H9 (cell line): ENCODE results near the gene CHN1. TPM values are rescaled to one million over a fixed set of nuclear protein-coding genes. Genes with fewer than 3 reads are reported as not detected.

Experiments used
- DNase-seq: peaks from one replicate; pipeline ENCODE4 v3.0.0-alpha.2; 2017
- H2AFZ ChIP-seq: one replicate; pipeline ENCODE4 v1.6.1; 2013; ENCODE audit warnings: mild to moderate bottlenecking, low read length, control low read depth, moderate library complexity
- H2AK5ac ChIP-seq: 2 replicates; pipeline ENCODE4 v1.6.1; 2013; ENCODE audit warnings: low read length, control low read depth, mixed read lengths; ENCODE audit not compliant: insufficient read length
- H2BK120ac ChIP-seq: one replicate; pipeline ENCODE4 v1.6.1; 2013; ENCODE audit warnings: low read depth, mild to moderate bottlenecking, low read length, control low read depth, inconsistent platforms; ENCODE audit not compliant: poor library complexity, severe bottlenecking
- H2BK12ac ChIP-seq: 2 replicates; pipeline ENCODE4 v1.6.1; 2013; ENCODE audit warnings: low read length, control low read depth, mixed read lengths, low read depth; ENCODE audit not compliant: insufficient read length
- H2BK15ac ChIP-seq: 2 replicates; pipeline ENCODE4 v1.6.1; 2013; ENCODE audit warnings: low read depth, low read length, control low read depth
- H2BK20ac ChIP-seq: one replicate; pipeline ENCODE4 v1.6.1; 2013; ENCODE audit warnings: low read depth, mild to moderate bottlenecking, low read length, control low read depth, inconsistent platforms; ENCODE audit not compliant: poor library complexity, severe bottlenecking
- H2BK5ac ChIP-seq: 2 replicates; pipeline ENCODE4 v1.6.1; 2013; ENCODE audit warnings: low read length, control low read depth, mixed read lengths; ENCODE audit not compliant: insufficient read length
- H3K14ac ChIP-seq: 2 replicates; pipeline ENCODE4 v1.6.1; 2013; ENCODE audit warnings: low read length, control low read depth; ENCODE audit not compliant: insufficient read depth
- H3K18ac ChIP-seq: 2 replicates; pipeline ENCODE4 v1.6.1; 2013; ENCODE audit warnings: low read depth, mild to moderate bottlenecking, mixed read lengths, low read length, control low read depth; ENCODE audit not compliant: insufficient read length
- H3K23ac ChIP-seq: 2 replicates; pipeline ENCODE4 v1.6.1; 2013; ENCODE audit warnings: low read length, control low read depth, mixed read lengths, low read depth; ENCODE audit not compliant: insufficient read length
- H3K23me2 ChIP-seq: 2 replicates; pipeline ENCODE4 v1.6.1; 2013; ENCODE audit warnings: low read depth, mild to moderate bottlenecking, mixed read lengths, low read length, control low read depth; ENCODE audit not compliant: insufficient read length, poor library complexity, severe bottlenecking
- H3K27ac ChIP-seq: 2 replicates; pipeline ENCODE4 v1.5.1; 2013; ENCODE audit warnings: low read length, control low read depth, mixed read lengths, low read depth; ENCODE audit not compliant: insufficient read length
- H3K27me3 ChIP-seq: 2 replicates; pipeline ENCODE4 v1.6.1; 2013; ENCODE audit warnings: low read length, control low read depth, inconsistent platforms; ENCODE audit not compliant: insufficient read depth
- H3K4ac ChIP-seq: 2 replicates; pipeline ENCODE4 v1.6.1; 2013; ENCODE audit warnings: low read depth, mild to moderate bottlenecking, control low read depth, inconsistent platforms, low read length, moderate library complexity
- H3K4me1 ChIP-seq: 2 replicates; pipeline ENCODE4 v1.6.1; 2013; ENCODE audit warnings: low read length, control low read depth, inconsistent platforms; ENCODE audit not compliant: insufficient read depth
- H3K4me2 ChIP-seq: 2 replicates; pipeline ENCODE4 v1.6.1; 2013; ENCODE audit warnings: low read length, control low read depth, mixed read lengths; ENCODE audit not compliant: insufficient read length, insufficient read depth
- H3K56ac ChIP-seq: 2 replicates; pipeline ENCODE4 v1.6.1; 2013; ENCODE audit warnings: low read depth, mild to moderate bottlenecking, mixed read lengths, low read length, control low read depth; ENCODE audit not compliant: insufficient read length
- H3K79me1 ChIP-seq: 2 replicates; pipeline ENCODE4 v1.6.1; 2013; ENCODE audit warnings: low read depth, mild to moderate bottlenecking, moderate library complexity, low read length, control low read depth, inconsistent platforms; ENCODE audit not compliant: insufficient read depth, poor library complexity, severe bottlenecking
- H3K79me2 ChIP-seq: 2 replicates; pipeline ENCODE4 v1.6.1; 2013; ENCODE audit warnings: low read length, control low read depth, inconsistent platforms; ENCODE audit not compliant: insufficient read depth
- H3K9ac ChIP-seq: 2 replicates; pipeline ENCODE4 v1.6.1; 2013; ENCODE audit warnings: low read length, control low read depth, mixed read lengths; ENCODE audit not compliant: insufficient read length; ENCODE audit errors: extremely low read depth
- H3K9me3 ChIP-seq: one replicate; pipeline ENCODE4 v1.6.1; 2013; ENCODE audit warnings: low read depth, low read length, inconsistent platforms; ENCODE audit not compliant: control insufficient read depth
- H3T11ph ChIP-seq: one replicate; pipeline ENCODE4 v1.6.1; 2013; ENCODE audit warnings: mild to moderate bottlenecking, low read length, control low read depth, inconsistent platforms
- H4K20me1 ChIP-seq: one replicate; pipeline ENCODE4 v1.6.1; 2013; ENCODE audit not compliant: control insufficient read depth, insufficient read length, insufficient read depth
- H4K5ac ChIP-seq: 2 replicates; pipeline ENCODE4 v1.6.1; 2013; ENCODE audit warnings: low read depth, mild to moderate bottlenecking, mixed read lengths, low read length, control low read depth; ENCODE audit not compliant: insufficient read length
- H4K8ac ChIP-seq: replicated peaks from 2 replicates; pipeline ENCODE4 v1.6.1; 2013; ENCODE audit warnings: low read length, control low read depth, mixed read lengths, low read depth; ENCODE audit not compliant: insufficient read length
- H4K91ac ChIP-seq: 2 replicates; pipeline ENCODE4 v1.6.1; 2013; ENCODE audit warnings: low read depth, mild to moderate bottlenecking, moderate library complexity, mixed read lengths, low read length, control low read depth; ENCODE audit not compliant: insufficient read length
- H3K27ac Mint-ChIP-seq, 3 experiments: 2 replicates in 2 of 3; 3 replicates in 1 of 3; pipeline ENCODE4 v1.8.0; 2020 to 2021; ENCODE audit warnings: mixed read lengths in 3 of 3, mild to moderate bottlenecking in 1 of 3, moderate library complexity in 1 of 3
- H3K27me3 Mint-ChIP-seq: 2 replicates; pipeline ENCODE4 v1.8.0; 2021; ENCODE audit warnings: low read depth, mild to moderate bottlenecking, moderate library complexity, mixed read lengths
- H3K36me3 Mint-ChIP-seq, 3 experiments: 2 replicates in 2 of 3; 3 replicates in 1 of 3; pipeline ENCODE4 v1.8.0; 2020 to 2021; ENCODE audit warnings: low read depth in 3 of 3, mixed read lengths in 3 of 3; ENCODE audit not compliant: insufficient read depth in 1 of 3
- H3K4me1 Mint-ChIP-seq, 2 experiments: 2 replicates each; pipeline ENCODE4 v1.8.0; 2020; ENCODE audit warnings: mixed read lengths in 2 of 2
- H3K4me3 Mint-ChIP-seq, 2 experiments: 2 replicates in 1 of 2; 3 replicates in 1 of 2; pipeline ENCODE4 v1.8.0; 2020 to 2021; ENCODE audit warnings: mild to moderate bottlenecking in 2 of 2, mixed read lengths in 2 of 2, moderate library complexity in 1 of 2
- H3K9me3 Mint-ChIP-seq, 2 experiments: 2 replicates in 1 of 2; 3 replicates in 1 of 2; pipeline ENCODE4 v1.8.0; 2020; ENCODE audit warnings: mild to moderate bottlenecking in 2 of 2, mixed read lengths in 2 of 2, moderate library complexity in 1 of 2
- WGBS: extraction: QIAGEN DNeasy Blood & Tissue Kit; methylation state at CpG from one replicate; pipeline ENCODE4 v1.1.7; 2013; ENCODE audit warnings: missing lambda C conversion rate, low lambda C conversion rate, mixed read lengths; ENCODE audit not compliant: insufficient read length; ENCODE audit errors: extremely low coverage; 5-methylcytosine and 5-hydroxymethylcytosine counted together
- total RNA-seq: library from RNA; stranded (reverse); gene quantifications from 2 replicates; pipeline ENCODE4 v1.2.1, GENCODE V29; 2021
- TF ChIP-seq, protein P1 (sequence below): fragments of 200-600 bp; sonication (generic); conservative IDR thresholded peaks from 3 replicates; pipeline ENCODE4 v1.8.0; 2021; ENCODE audit warnings: antibody characterized with exemption, mild to moderate bottlenecking

CHN1 gene
- total RNA-seq, 1 experiment from 2014 or later, result 33.9 TPM

DNA sequence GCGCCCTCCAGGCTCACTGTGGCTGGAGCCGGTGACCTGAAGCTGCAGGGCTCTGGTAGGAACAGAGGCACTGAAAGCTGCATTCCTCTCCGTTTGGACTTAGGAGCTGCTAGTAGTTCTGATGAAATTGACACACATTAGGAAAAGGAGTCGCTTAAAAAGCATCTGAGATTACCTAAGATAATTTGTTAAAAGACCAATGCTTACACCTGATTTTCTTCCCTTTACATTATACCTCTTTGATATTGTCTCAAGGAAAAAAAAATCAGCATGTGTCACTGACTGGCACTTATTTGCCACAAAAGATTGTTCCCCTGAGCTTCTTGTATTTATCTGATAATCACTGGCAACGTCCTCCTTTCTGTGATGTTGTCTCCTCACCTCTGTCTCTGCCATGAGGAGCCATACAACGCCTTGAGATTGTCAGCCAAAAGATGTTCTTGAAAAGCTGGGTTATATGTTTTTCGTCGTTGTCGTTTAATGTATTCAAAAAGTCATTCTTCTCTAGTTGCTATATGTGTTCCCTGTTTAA, 618 bp upstream of the CHN1 start:
- H3K36me3 Mint-ChIP-seq, result peaks cover 1 to 2% (median 2%) of the 10 kb centered on the region in 3 experiments; a peak in 4 of 7 replicates
- H3K4me1 ChIP-seq, result no peaks in the 10 kb centered on the region
- H3K79me2 ChIP-seq, result peaks cover 8% of the 10 kb centered on the region; the same call in 1 of the 2 replicates
- peak overlapping the region; percentile 41 for H3K9ac ChIP-seq
- no peaks in the 10 kb centered on the region; the same call in 1 of the 2 replicates for H3K27me3 Mint-ChIP-seq
- H3K4me2 ChIP-seq, result peak overlapping the region; percentile 51
- no peak overlapping the region for H4K5ac ChIP-seq
- H3K14ac ChIP-seq, result peak overlapping the region; percentile 3; the same call in 1 of the 2 replicates
- H3K4ac ChIP-seq, result no peak overlapping the region
- no peak overlapping the region for H2BK120ac ChIP-seq
- H3K56ac ChIP-seq, result no peak overlapping the region
- H3K27ac Mint-ChIP-seq, result peak overlapping the region; percentile 70 to 95 (median 82); a peak in 6 of 7 replicates
- H3K4me1 Mint-ChIP-seq, result peaks cover 39 to 43% of the 10 kb centered on the region in 2 experiments
- TF ChIP-seq, protein P1, sequence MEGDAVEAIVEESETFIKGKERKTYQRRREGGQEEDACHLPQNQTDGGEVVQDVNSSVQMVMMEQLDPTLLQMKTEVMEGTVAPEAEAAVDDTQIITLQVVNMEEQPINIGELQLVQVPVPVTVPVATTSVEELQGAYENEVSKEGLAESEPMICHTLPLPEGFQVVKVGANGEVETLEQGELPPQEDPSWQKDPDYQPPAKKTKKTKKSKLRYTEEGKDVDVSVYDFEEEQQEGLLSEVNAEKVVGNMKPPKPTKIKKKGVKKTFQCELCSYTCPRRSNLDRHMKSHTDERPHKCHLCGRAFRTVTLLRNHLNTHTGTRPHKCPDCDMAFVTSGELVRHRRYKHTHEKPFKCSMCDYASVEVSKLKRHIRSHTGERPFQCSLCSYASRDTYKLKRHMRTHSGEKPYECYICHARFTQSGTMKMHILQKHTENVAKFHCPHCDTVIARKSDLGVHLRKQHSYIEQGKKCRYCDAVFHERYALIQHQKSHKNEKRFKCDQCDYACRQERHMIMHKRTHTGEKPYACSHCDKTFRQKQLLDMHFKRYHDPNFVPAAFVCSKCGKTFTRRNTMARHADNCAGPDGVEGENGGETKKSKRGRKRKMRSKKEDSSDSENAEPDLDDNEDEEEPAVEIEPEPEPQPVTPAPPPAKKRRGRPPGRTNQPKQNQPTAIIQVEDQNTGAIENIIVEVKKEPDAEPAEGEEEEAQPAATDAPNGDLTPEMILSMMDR, result no peak
- H3K79me1 ChIP-seq, result no peaks in the 10 kb centered on the region
- H4K8ac ChIP-seq, result no peak overlapping the region
- no CpG with 5 or more reads among the region's 9 CpGs for WGBS
- peak overlapping the region; percentile 28 for H3K18ac ChIP-seq
- peak overlapping the region; percentile 88 to 92 for H3K4me3 Mint-ChIP-seq
- no peak overlapping the region for H2BK15ac ChIP-seq
- H4K91ac ChIP-seq, result no peak overlapping the region
- no peak overlapping the region for H2BK20ac ChIP-seq
- no peak overlapping the region for H3T11ph ChIP-seq
- H2AK5ac ChIP-seq, result no peak overlapping the region
- H3K23ac ChIP-seq, result no peak overlapping the region
- H2BK5ac ChIP-seq, result no peak overlapping the region
- H3K9me3 Mint-ChIP-seq, result no peaks in the 10 kb centered on the region; a peak in 1 of 5 replicates
- no peak overlapping the region for H2BK12ac ChIP-seq
- H2AFZ ChIP-seq, result no peak overlapping the region
- DNase-seq, result no peak
- no peaks in the 10 kb centered on the region for H3K27me3 ChIP-seq
- H3K9me3 ChIP-seq, result no peaks in the 10 kb centered on the region
- no peak overlapping the region for H3K27ac ChIP-seq
- H3K23me2 ChIP-seq, result peaks cover 3% of the 10 kb centered on the region
- no peaks in the 10 kb centered on the region for H4K20me1 ChIP-seq
